Neural cell (in vitro differentiated cells): Measurements from ENCODE around the gene NTMT1.

Experiments
- CTCF ChIP-seq: fragments of 450-650 bp; IDR thresholded peaks from 2 replicates; pipeline ENCODE4 v1.5.1; 2014; ENCODE audit warnings: antibody characterized with exemption, mild to moderate bottlenecking, moderate library complexity; ENCODE audit not compliant: poor library complexity, severe bottlenecking
- EZH2 ChIP-seq: fragments of 200-600, 300-800 bp; shearing (Covaris generic), sonication (generic); IDR thresholded peaks from 2 replicates; pipeline ENCODE4 v1.6.1; 2014; ENCODE audit warnings: antibody characterized with exemption, low read length, borderline replicate concordance, mild to moderate bottlenecking; ENCODE audit not compliant: insufficient read depth, poor library complexity, severe bottlenecking
- MXI1 ChIP-seq: fragments of 450-650 bp; conservative IDR thresholded peaks from 2 replicates; pipeline ENCODE4 v1.6.1; 2014; ENCODE audit warnings: antibody characterized with exemption, mild to moderate bottlenecking; ENCODE audit not compliant: poor library complexity, severe bottlenecking
- RAD21 ChIP-seq: fragments of 450-650 bp; conservative IDR thresholded peaks from 2 replicates; pipeline ENCODE4 v1.6.1; 2014; ENCODE audit warnings: antibody characterized with exemption, mild to moderate bottlenecking, moderate library complexity

- TF ChIP-seq CTCF (no peak), MXI1 (no peak), RAD21 (no peak), EZH2 (no peak)
Measured at GRCh38 chr9:129640086-129640870, 14.3 kb downstream of the NTMT1 start.
